Peyer's patch (tissue), 4 donors: ENCODE measurements around the gene MACO1. TPM values are rescaled to one million over a fixed set of nuclear protein-coding genes. Genes with fewer than 3 reads are reported as not detected.

Experiments used
- DNase-seq, 3 donors: peaks; one replicate each; pipeline ENCODE4 v3.0.0-alpha.2; 2017 to 2019
- H3K27ac ChIP-seq, 4 donors: fragments of 200-600 bp; sonication (generic); one replicate each; pipeline ENCODE4 v1.5.1; 2016 to 2019
- H3K27me3 ChIP-seq, 2 donors: fragments of 200-600 bp; sonication (generic); one replicate each; pipeline ENCODE4 v1.5.1; 2019
- H3K36me3 ChIP-seq, 3 donors: fragments of 200-600 bp; sonication (generic); one replicate each; pipeline ENCODE4 v1.5.1; 2016 to 2019
- H3K4me1 ChIP-seq, 4 donors: fragments of 200-600 bp; sonication (generic); one replicate each; pipeline ENCODE4 v1.5.1; 2016 to 2019
- H3K4me3 ChIP-seq, 4 donors: fragments of 200-600 bp; sonication (generic); 1 replicate in 3 of 4; 2 replicates in 1 of 4; pipeline ENCODE4 v1.5.1; 2016 to 2019; ENCODE audit warnings: mild to moderate bottlenecking in 1 of 4
- H3K9me3 ChIP-seq, 4 donors: fragments of 200-600 bp; sonication (generic); one replicate each; pipeline ENCODE4 v1.5.1; 2016 to 2019; ENCODE audit warnings: mild to moderate bottlenecking in 1 of 4
- POLR2A ChIP-seq, 2 donors: fragments of 450-650 bp; IDR thresholded peaks; one replicate each; pipeline ENCODE4 v1.5.1; 2017; ENCODE audit warnings: antibody characterized with exemption in 2 of 2, mild to moderate bottlenecking in 2 of 2, moderate library complexity in 2 of 2
- total RNA-seq, 4 donors: library from RNA; depleted of rRNA; stranded (reverse); fragments of >200 nt; gene quantifications; one replicate each; pipeline ENCODE4 v1.1.0, GENCODE V29; 2016
- TF ChIP-seq, protein P1 (sequence below), 6 experiments: fragments of 450-650 bp in 4 of 6; fragments of 200-600 bp in 2 of 6; sonication (generic) in 1 of 6; IDR thresholded peaks; one replicate each; pipeline ENCODE4 v1.5.1; 2017 to 2019; ENCODE audit warnings: antibody characterized with exemption in 6 of 6, mild to moderate bottlenecking in 3 of 6, moderate library complexity in 1 of 6

The MACO1 gene
- total RNA-seq, 4 donors from 2014 or later: 17.7 to 25.6 (median 22.8) TPM

- TF ChIP-seq POLR2A (IDR thresholded peaks at IDR 0.05): no peak
- TF ChIP-seq, protein P1, sequence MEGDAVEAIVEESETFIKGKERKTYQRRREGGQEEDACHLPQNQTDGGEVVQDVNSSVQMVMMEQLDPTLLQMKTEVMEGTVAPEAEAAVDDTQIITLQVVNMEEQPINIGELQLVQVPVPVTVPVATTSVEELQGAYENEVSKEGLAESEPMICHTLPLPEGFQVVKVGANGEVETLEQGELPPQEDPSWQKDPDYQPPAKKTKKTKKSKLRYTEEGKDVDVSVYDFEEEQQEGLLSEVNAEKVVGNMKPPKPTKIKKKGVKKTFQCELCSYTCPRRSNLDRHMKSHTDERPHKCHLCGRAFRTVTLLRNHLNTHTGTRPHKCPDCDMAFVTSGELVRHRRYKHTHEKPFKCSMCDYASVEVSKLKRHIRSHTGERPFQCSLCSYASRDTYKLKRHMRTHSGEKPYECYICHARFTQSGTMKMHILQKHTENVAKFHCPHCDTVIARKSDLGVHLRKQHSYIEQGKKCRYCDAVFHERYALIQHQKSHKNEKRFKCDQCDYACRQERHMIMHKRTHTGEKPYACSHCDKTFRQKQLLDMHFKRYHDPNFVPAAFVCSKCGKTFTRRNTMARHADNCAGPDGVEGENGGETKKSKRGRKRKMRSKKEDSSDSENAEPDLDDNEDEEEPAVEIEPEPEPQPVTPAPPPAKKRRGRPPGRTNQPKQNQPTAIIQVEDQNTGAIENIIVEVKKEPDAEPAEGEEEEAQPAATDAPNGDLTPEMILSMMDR (IDR thresholded peaks at IDR 0.05): no peak
- Histone ChIP-seq H3K4me3 (no peak overlapping the region), H3K9me3 (no peaks in the 10 kb centered on the region), H3K27ac (no peak overlapping the region), H3K27me3 (no peaks in the 10 kb centered on the region), H3K4me1 (no peaks in the 10 kb centered on the region), H3K36me3 (peaks cover 0 to 16% (median 0%) of the 10 kb centered on the region in 3 donors)
- no peak for DNase-seq
Observed at GRCh38 chr1:25461849-25462248, 31.2 kb downstream of the MACO1 start.

GRCh38 chr1:25462732-25463131 lies 32.0 kb downstream of the MACO1 start:
- Histone ChIP-seq H3K4me3 (no peak overlapping the region), H3K27me3 (no peaks in the 10 kb centered on the region), H3K9me3 (no peaks in the 10 kb centered on the region), H3K36me3 (peaks cover 0 to 14% (median 0%) of the 10 kb centered on the region in 3 donors), H3K27ac (no peak overlapping the region), H3K4me1 (no peaks in the 10 kb centered on the region)
- TF ChIP-seq, protein P1 (IDR thresholded peaks at IDR 0.05): no peak
- no peak for TF ChIP-seq POLR2A (IDR thresholded peaks at IDR 0.05)
- DNase-seq: no peak

DNA sequence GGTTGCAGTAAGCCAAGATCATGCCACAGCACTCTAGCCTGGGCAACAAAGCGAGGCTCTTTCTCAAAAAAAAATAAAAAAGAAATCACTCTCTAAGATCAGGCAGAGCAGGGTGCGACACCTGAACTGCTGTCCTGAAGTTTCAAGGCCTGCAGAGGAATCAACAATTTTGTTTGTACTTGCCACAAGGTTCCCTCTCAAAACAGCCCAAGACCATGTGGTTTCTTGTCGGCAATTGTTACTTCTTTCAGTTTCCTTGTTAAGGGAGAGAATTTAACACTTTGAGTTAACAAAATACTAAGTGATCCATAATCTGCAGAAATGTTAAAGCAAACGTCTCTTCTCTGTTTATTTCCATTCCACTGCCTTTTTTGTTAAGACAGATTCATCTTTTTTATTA lies 36.5 kb downstream of the MACO1 start:
- Histone ChIP-seq H3K36me3 (peaks cover 0 to 5% (median 0%) of the 10 kb centered on the region in 3 donors), H3K27me3 (no peaks in the 10 kb centered on the region), H3K9me3 (no peaks in the 10 kb centered on the region), H3K4me1 (no peaks in the 10 kb centered on the region), H3K4me3 (no peak overlapping the region), H3K27ac (no peak overlapping the region)
- TF ChIP-seq, protein P1 (IDR thresholded peaks at IDR 0.05): no peak
- TF ChIP-seq POLR2A (IDR thresholded peaks at IDR 0.05): no peak
- DNase-seq: no peak

GRCh38 chr1:25467616-25468015 lies 36.9 kb downstream of the MACO1 start:
- DNase-seq: no peak
- H3K27ac ChIP-seq: no peak overlapping the region
- TF ChIP-seq, protein P1 (IDR thresholded peaks at IDR 0.05): no peak
- TF ChIP-seq POLR2A (IDR thresholded peaks at IDR 0.05): no peak

DNA sequence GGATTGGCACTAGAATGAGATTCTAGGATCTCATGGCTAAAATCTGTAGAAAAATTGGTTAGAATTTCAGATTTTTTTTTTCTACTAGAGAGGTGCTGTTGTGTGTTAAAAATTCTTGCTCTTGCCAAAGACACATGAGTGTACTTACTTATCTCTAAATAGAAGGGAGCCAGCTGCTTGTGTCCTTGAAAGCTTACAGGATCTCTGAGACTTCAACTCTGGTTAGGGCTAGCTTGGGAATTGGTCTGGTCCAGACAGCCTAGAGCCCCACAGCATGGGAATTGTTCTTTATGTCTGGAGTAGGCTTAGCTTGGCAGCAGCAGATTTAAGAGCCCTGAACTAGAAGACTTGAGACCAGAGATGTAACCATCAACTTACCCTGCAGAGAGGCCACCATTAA lies 37.3 kb downstream of the MACO1 start:
- H3K27ac ChIP-seq: no peak overlapping the region

More at GRCh38 chr1:25467616-25468015, 36.9 kb downstream of the MACO1 start:
- peaks cover 0 to 5% (median 0%) of the 10 kb centered on the region in 3 donors for H3K36me3 ChIP-seq
- H3K27me3 ChIP-seq: no peaks in the 10 kb centered on the region
- no peaks in the 10 kb centered on the region for H3K4me1 ChIP-seq
- H3K9me3 ChIP-seq: no peaks in the 10 kb centered on the region
- no peak overlapping the region for H3K4me3 ChIP-seq

More for the DNA sequence above, 37.3 kb downstream of the MACO1 start:
- Histone ChIP-seq H3K4me1 (no peaks in the 10 kb centered on the region), H3K4me3 (no peak overlapping the region), H3K9me3 (no peaks in the 10 kb centered on the region), H3K36me3 (peaks cover 0 to 5% (median 0%) of the 10 kb centered on the region in 3 donors), H3K27me3 (no peaks in the 10 kb centered on the region)
- TF ChIP-seq, protein P1 (IDR thresholded peaks at IDR 0.05): no peak
- TF ChIP-seq POLR2A (IDR thresholded peaks at IDR 0.05): no peak
- DNase-seq: no peak
